Right renal pelvis (tissue), 4 donors: ENCODE data around the gene RAD1. TPM values are rescaled to one million over a fixed set of nuclear protein-coding genes. Genes with fewer than 3 reads are reported as not detected.
A peak's percentile ranks its signal among the peaks of the same experiment; 100 is the strongest.
"Not testable (repeated sequence)": the region's sequence is repeated elsewhere in the genome, so short reads cannot be mapped to it uniquely, and the experiment has no call there.

Experiments
- DNase-seq, 4 donors: peaks; one replicate each; pipeline ENCODE4 v3.0.0-alpha.2; 2013; ENCODE audit warnings: low read depth in 4 of 4, low spot score in 3 of 4, missing footprints in 1 of 4
- polyA plus RNA-seq, 4 donors: library from polyadenylated mRNA; unstranded; fragments of 120-200 nt; gene quantifications; one replicate each; pipeline ENCODE4 v1.2.1, GENCODE V29; 2013; ENCODE audit not compliant: insufficient read length in 4 of 4

Gene RAD1, protein sequence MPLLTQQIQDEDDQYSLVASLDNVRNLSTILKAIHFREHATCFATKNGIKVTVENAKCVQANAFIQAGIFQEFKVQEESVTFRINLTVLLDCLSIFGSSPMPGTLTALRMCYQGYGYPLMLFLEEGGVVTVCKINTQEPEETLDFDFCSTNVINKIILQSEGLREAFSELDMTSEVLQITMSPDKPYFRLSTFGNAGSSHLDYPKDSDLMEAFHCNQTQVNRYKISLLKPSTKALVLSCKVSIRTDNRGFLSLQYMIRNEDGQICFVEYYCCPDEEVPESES
- polyA plus RNA-seq, result 10 to 100 TPM; 33.1 to 38.9 (median 37.0) TPM

GRCh38 chr5:34915139-34915855 is at the start of gene RAD1, which contains the start of gene BRIX1:
Gene RAD1, minus strand, starts transcription at chr5:34915504. Its CDS starts 612 bp downstream, at chr5:34914892.
Gene BRIX1, plus strand, starts transcription at chr5:34915711. Its CDS starts 28 bp downstream, at chr5:34915739.
- DNase-seq, result peak; percentile 92 to 95 (median 94)

GRCh38 chr5:34959323-34959722 is 44.0 kb upstream of the RAD1 start:
- no peak for DNase-seq

GRCh38 chr5:34957857-34958690 is 42.8 kb upstream of the RAD1 start:
- DNase-seq, result peak in 1 of 4 donors; percentile 17

DNA sequence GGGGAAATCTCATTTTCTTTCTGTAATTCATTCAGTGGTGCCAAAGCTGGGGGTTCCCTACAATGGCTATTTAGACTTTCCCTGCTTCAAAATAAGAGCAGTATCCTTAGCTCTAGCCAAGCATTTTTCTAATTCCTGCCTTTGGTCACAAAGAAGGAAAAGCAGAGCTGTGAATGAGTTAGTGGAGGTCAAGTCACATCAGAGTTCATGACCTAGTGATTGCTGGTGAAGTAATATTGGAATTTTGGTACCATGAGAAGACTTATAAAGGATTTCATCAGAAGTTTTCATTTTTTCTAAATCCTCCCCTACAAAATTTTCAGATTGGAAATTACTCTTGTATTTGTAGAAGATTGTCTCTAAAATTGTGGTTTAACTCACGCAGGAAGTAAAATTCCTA is 42.0 kb upstream of the RAD1 start:
- no peak for DNase-seq

DNA sequence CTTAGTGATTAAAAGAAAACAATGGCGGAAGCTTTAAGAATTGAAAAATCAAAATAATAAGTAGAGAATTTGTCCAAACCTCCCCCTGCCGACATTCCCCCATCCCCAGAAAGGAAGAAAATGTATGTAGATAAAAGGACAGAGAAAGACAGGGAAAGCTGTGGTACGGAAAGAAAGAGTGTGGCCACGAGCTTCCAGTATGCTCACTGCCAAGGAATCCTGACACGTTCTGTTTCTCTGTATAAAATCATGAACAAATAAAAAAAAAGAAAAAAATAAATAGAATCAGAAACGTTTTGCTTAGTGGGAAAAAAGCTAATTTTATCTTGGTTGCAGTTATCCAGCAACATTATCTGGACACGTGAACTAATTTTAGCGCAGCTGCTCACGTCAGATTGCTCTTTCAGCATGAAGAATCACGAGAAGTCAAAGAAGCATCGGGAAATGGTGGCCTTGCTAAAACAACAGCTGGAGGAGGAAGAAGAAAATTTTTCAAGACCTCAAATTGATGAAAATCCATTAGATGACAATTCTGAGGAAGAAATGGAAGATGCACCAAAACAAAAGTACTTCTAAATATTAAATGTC is 29.2 kb upstream of the RAD1 start:
- DNase-seq, result no peak

- DNase-seq, result no peak
These were observed 28.7 kb upstream of the RAD1 start for GRCh38 chr5:34944044-34944443.

- DNase-seq, result no peak
These were observed 26.6 kb upstream of the RAD1 start for GRCh38 chr5:34941936-34942335.

GRCh38 chr5:34932947-34933346 is 17.6 kb upstream of the RAD1 start:
- DNase-seq, result no peak

DNA sequence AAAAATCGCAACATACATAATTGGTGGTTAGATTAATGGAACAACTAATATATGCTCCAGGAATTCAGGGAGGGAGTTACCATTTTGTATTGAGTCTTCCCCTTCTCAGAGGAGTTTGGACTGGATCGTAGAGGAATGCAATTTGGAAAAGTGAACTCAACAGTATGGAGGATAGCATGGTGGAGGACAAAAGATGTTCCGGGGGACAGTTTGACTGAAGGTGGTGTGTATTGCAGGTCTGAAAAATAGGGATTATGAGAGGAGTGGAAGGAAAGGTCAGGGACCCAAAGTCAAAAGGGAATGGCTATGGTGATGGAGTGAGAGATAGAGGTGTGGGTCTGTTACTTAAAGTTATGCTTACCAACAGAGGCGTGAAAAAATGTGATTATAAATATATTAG is 15.6 kb upstream of the RAD1 start:
- no peak for DNase-seq

- DNase-seq, result no peak
These were observed 15.1 kb upstream of the RAD1 start for GRCh38 chr5:34930462-34930844.

- peak; percentile 54 to 67 (median 61) for DNase-seq
These were observed 14.6 kb upstream of the RAD1 start for GRCh38 chr5:34929720-34930461.

DNA sequence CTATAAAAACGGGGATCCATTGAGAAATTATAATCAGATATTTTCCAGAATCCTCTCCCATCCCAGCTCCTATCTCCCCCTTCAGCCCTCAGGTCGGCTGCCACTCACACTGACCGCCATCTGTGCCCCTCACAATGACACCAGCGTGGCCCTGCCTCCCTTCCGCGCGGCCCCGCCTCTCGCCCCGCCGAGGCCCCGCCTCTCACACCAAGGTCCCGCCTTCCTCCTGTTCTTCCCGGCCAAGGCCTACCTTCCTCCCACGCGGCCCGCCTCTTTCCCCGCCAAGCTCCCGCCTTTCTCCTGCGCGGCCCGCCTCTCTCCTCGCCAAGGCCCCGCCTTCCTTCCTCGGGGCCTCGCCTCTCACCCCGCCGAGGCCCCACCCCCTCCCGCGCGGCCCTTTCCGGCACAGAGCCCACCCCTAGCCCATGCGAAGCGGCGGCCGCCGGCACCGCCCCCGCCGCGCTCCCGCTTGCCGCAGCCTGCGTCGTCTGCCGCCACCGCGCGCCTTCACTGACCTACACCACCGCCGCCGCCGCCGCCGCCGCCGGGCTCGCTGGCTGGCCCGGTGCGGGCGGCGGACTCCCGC is 13.9 kb upstream of the RAD1 start, which contains the start of gene DNAJC21:
TSS of gene DNAJC21 (plus strand) at position 426 of the 586 bp plus-strand sequence. CDS start 261 bp downstream, outside the sequence.
- DNase-seq, result peak; percentile 88 to 94 (median 92)

DNA sequence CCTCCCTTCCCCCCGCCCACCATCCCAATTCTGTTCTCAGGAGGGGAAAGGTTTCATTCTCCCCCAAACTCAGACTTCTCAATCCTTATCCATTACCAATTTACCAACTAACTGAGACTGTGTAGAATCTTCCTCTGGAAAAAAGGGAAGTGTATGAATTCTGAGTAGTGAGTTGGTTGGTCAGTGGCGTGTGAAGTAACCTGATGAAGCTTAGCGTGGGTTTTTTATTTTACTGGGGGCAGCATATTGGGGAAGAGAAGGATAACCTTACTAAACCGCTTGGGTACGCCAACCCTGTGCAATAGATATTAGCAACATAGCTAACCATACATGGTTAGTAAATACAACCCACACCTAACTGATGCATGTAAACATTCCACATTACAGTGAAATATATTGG is 13.0 kb upstream of the RAD1 start:
- no peak for DNase-seq

DNA sequence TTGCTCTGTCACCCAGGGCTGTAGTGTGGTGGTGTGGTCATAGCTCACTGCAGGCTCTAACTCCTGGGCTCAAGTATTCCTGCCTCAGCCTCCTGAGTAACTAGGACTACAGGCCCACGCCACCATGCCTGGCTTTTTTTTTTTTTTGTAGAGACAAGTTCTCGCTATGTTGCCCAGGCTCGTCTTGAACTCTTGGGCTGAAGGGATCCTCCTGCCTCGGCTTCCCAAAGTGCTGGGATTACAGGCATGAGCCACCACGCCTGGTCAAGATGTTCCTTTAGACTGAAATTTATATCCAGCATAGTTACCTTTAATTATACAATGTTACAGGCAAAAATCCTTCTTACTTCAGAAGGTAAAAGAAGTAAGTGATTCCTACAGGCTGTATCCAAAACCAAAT is 12.5 kb upstream of the RAD1 start:
- DNase-seq, result no peak

GRCh38 chr5:34926318-34926888 is 11.1 kb upstream of the RAD1 start:
- DNase-seq, result no peak

- no peak for DNase-seq
These were observed 9.1 kb upstream of the RAD1 start for GRCh38 chr5:34924462-34924765.

GRCh38 chr5:34923694-34924461 is 8.6 kb upstream of the RAD1 start:
- no peak for DNase-seq

GRCh38 chr5:34923256-34923655 is 8.0 kb upstream of the RAD1 start:
- not testable (repeated sequence) for DNase-seq

GRCh38 chr5:34919077-34919476 is 3.8 kb upstream of the RAD1 start:
- DNase-seq, result no peak
